GM12891 (cell line): ENCODE measurements around the gene FNDC11.

Experiments
- PAX5 ChIP-seq: IDR thresholded peaks from 2 replicates; pipeline ENCODE4 v1.6.1; 2011; ENCODE audit warnings: low read length, moderate library complexity, mild to moderate bottlenecking; ENCODE audit not compliant: insufficient read depth, severe bottlenecking
- POLR2A ChIP-seq: IDR thresholded peaks from 2 replicates; pipeline ENCODE4 v1.6.1; 2011; ENCODE audit warnings: low read depth, low read length, control low read depth
- POLR2AphosphoS5 ChIP-seq: IDR thresholded peaks from 2 replicates; pipeline ENCODE4 v1.6.1; 2011; ENCODE audit warnings: low read depth, low read length, control low read depth
- POU2F2 ChIP-seq: IDR thresholded peaks from 2 replicates; pipeline ENCODE4 v1.6.1; 2011; ENCODE audit warnings: low read depth, mild to moderate bottlenecking, control low read depth, low read length, moderate library complexity
- SPI1 ChIP-seq: IDR thresholded peaks from 2 replicates; pipeline ENCODE4 v1.6.1; 2011; ENCODE audit warnings: low read depth, low read length, control low read depth
- TAF1 ChIP-seq: IDR thresholded peaks from 2 replicates; pipeline ENCODE4 v1.6.1; 2011; ENCODE audit warnings: low read depth, low read length, control low read depth

DNA sequence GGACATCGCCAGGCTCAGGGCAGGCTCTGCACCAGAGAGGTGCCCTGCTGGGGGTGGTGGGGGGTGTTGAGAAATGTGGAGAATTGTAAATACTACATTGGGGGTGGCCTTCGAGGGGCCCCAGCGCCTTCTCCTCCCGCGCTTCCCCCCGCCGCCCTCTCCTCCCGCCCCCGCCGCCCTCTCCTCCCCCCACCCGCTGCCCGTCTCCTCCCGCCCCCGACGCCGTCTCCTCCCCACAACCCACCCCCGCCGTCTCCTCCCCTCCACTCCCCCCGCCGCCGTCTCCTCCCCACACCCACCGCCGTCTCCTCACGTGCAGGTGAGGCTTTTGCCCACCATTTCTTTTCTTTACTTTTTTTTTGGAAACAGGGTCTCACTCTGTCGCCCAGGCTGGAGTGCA, 4.9 kb upstream of the FNDC11 start:
- no peak for TF ChIP-seq TAF1
- TF ChIP-seq POLR2AphosphoS5 = no peak
- TF ChIP-seq SPI1 = no peak
- no peak for TF ChIP-seq POLR2A
- no peak for TF ChIP-seq POU2F2
- TF ChIP-seq PAX5 = no peak
